HepG2 (cell line): ENCODE data around the gene ACTL7B. TPM values are rescaled to one million over a fixed set of nuclear protein-coding genes. Genes with fewer than 3 reads are reported as not detected.

Experiments used
- BATF2 ChIP-seq: sonication (generic); formaldehyde crosslinking; IDR thresholded peaks from 2 replicates; pipeline ENCODE4 v1.8.0; 2022; ENCODE audit warnings: mild to moderate bottlenecking, missing genetic modification reagents, moderate library complexity
- CERS6 ChIP-seq: sonication (generic); formaldehyde crosslinking; IDR thresholded peaks from 2 replicates; pipeline ENCODE4 v1.5.0; 2020; ENCODE audit warnings: missing genetic modification reagents
- DRAP1 ChIP-seq: IDR thresholded peaks from 2 replicates; pipeline ENCODE4 v1.6.1; 2016; ENCODE audit warnings: missing genetic modification reagents, missing compliant biosample characterization
- E2F5 ChIP-seq: sonication (generic); formaldehyde crosslinking; conservative IDR thresholded peaks from 2 replicates; pipeline ENCODE4 v1.4.0; 2020; ENCODE audit warnings: missing genetic modification reagents
- FOXJ3 ChIP-seq: sonication (generic); formaldehyde crosslinking; IDR thresholded peaks from 2 replicates; pipeline ENCODE4 v1.4.0; 2020; ENCODE audit warnings: missing genetic modification reagents, mild to moderate bottlenecking, borderline replicate concordance
- GPBP1L1 ChIP-seq: sonication (generic); formaldehyde crosslinking; IDR thresholded peaks from 2 replicates; pipeline ENCODE4 v1.5.0; 2020; ENCODE audit warnings: mild to moderate bottlenecking, missing genetic modification reagents
- KDM3A ChIP-seq: IDR thresholded peaks from 2 replicates; pipeline ENCODE4 v1.6.1; 2018; ENCODE audit warnings: low read depth, missing compliant biosample characterization
- PHB2 ChIP-seq: fragments of 450-650 bp; IDR thresholded peaks from 2 replicates; pipeline ENCODE4 v1.6.1; 2018; ENCODE audit not compliant: partially characterized antibody
- POLR2G ChIP-seq: fragments of 200-400 bp; formaldehyde crosslinking; IDR thresholded peaks from 2 replicates; pipeline ENCODE4 v1.6.1; 2018; ENCODE audit warnings: mild to moderate bottlenecking, low read depth, low read length, moderate library complexity
- UBTF ChIP-seq: sonication (generic); formaldehyde crosslinking; IDR thresholded peaks from 2 replicates; pipeline ENCODE4 v1.4.0; 2020; ENCODE audit warnings: mild to moderate bottlenecking, missing genetic modification reagents
- USF2 ChIP-seq, 2 experiments: sonication (generic) in 1 of 2; formaldehyde crosslinking in 1 of 2; IDR thresholded peaks; 2 replicates each; pipeline versions ENCODE4 v1.5.1 to v1.6.1; 2011 to 2020; ENCODE audit warnings: borderline replicate concordance in 1 of 2, low read depth in 1 of 2, low read length in 1 of 2, mild to moderate bottlenecking in 1 of 2, missing genetic modification reagents in 1 of 2, moderate library complexity in 1 of 2
- ZBTB49 ChIP-seq: sonication (generic); formaldehyde crosslinking; IDR thresholded peaks from 2 replicates; pipeline ENCODE4 v1.4.0; 2020; ENCODE audit warnings: missing genetic modification reagents, borderline replicate concordance
- ZEB1 ChIP-seq: IDR thresholded peaks from 2 replicates; pipeline ENCODE4 v1.6.1; 2012; ENCODE audit warnings: mild to moderate bottlenecking, low read depth, inconsistent platforms; ENCODE audit not compliant: insufficient replicate concordance
- ZNF263 ChIP-seq: sonication (generic); formaldehyde crosslinking; IDR thresholded peaks from 2 replicates; pipeline ENCODE4 v1.4.0; 2020; ENCODE audit warnings: missing genetic modification reagents
- ZNF644 ChIP-seq: IDR thresholded peaks from 2 replicates; pipeline ENCODE4 v1.6.1; 2016; ENCODE audit warnings: low read depth
- ZNF772 ChIP-seq: sonication (generic); formaldehyde crosslinking; IDR thresholded peaks from 2 replicates; pipeline ENCODE4 v1.5.0; 2020; ENCODE audit warnings: mild to moderate bottlenecking, missing genetic modification reagents
- polyA plus RNA-seq, 8 experiments: library from polyadenylated mRNA; depleted of rRNA in 3 of 8; stranded (reverse) in 7 of 8; unstranded in 1 of 8; fragments of >200 nt; fragmentation: Illumina TruSeq in 4 of 8; extraction: Trizol in 4 of 8; gene quantifications; 2 replicates each; pipeline versions ENCODE4 v1.2.1 to v1.2.3, GENCODE V29; 2011 to 2016; ENCODE audit warnings: low read depth in 4 of 8, missing spikeins in 1 of 8, mixed read lengths in 1 of 8; ENCODE audit not compliant: insufficient read depth in 1 of 8
- total RNA-seq, 5 experiments: library from RNA; depleted of rRNA; stranded (reverse); fragments of >200 nt; fragmentation: Illumina TruSeq; extraction: Trizol; gene quantifications; 2 replicates each; pipeline ENCODE4 v1.2.3, GENCODE V29; 2016; ENCODE audit warnings: low read depth in 1 of 5

ACTL7B gene
- total and polyA plus RNA-seq, 2 of the 13 experiments (the other 11 are each of a cell fraction or from before 2014, with no cell fraction given), result 0.07 to 0.11 TPM

- TF ChIP-seq CERS6 (no peak), FOXJ3 (CRISPR knock-in tag) (peak; percentile 95), USF2 (IDR thresholded peaks at IDR 0.05; ENCODE audit: low read depth, low read length) (no peak), USF2 (CRISPR knock-in tag; IDR thresholded peaks at IDR 0.05; ENCODE audit: borderline replicate concordance) (no peak), ZEB1 (no peak), ZNF263 (no peak), ZNF772 (CRISPR knock-in tag) (no peak; the same call in 1 of the 2 replicates), E2F5 (CRISPR knock-in tag) (no peak), GPBP1L1 (no peak), ZNF644 (CRISPR knock-in tag) (peak; percentile 74), ZBTB49 (no peak), DRAP1 (CRISPR knock-in tag) (0 out of 2 replicates have a peak, but pooled peaks have one; percentile 37), KDM3A (CRISPR knock-in tag) (0 out of 2 replicates have a peak, but pooled peaks have one; percentile 29), POLR2G (no peak), UBTF (CRISPR knock-in tag) (no peak), BATF2 (CRISPR knock-in tag) (no peak), PHB2 (no peak)
These were observed 38.6 kb upstream of the ACTL7B start (continued) for GRCh38 chr9:108894225-108894997.
